AG20443 (cell line): ENCODE results near the gene TNP2.
A peak's percentile ranks its signal among the peaks of the same experiment; 100 is the strongest.
"Not testable (repeated sequence)": the region's sequence is repeated elsewhere in the genome, so short reads cannot be mapped to it uniquely, and the experiment has no call there.

ENCODE experiments used
- DNase-seq: peaks from one replicate; pipeline ENCODE4 v3.0.0; 2012; ENCODE audit warnings: low spot score, mixed read lengths

TNP2 gene

DNA sequence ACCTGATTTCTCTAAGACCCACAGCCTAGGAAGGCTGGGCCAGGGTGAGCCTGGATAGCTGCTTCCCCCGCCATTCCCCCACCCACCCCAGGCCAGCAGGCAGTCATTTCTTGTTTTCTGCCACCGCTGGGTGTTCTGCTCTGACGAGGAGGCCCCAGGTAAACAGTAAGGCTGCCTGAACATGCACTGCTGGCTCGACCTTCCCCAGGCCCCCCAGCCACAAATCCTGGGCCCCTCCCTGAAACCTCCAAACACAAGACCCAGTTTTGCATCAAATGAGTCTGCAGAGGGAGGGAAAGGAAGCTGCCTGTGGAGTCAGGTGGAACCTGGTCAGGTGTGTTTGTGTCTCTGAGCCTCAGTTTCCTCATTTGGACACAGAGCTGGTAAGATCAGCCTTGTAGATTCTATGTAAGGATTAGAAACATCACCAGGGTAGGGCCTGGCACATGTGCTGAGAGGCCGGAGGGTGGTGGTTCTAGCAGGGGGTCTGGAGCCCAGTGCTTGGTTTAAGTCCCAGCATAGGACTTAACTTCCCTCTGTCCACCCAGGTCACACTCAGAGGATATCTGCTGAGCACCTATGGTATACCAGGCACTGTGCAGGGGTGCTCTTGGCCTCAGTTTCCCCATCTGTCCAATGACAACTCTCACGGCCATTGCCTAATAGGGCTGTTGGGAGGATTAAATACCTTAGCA, 30.9 kb upstream of the TNP2 start:
- no peak for DNase-seq

DNA sequence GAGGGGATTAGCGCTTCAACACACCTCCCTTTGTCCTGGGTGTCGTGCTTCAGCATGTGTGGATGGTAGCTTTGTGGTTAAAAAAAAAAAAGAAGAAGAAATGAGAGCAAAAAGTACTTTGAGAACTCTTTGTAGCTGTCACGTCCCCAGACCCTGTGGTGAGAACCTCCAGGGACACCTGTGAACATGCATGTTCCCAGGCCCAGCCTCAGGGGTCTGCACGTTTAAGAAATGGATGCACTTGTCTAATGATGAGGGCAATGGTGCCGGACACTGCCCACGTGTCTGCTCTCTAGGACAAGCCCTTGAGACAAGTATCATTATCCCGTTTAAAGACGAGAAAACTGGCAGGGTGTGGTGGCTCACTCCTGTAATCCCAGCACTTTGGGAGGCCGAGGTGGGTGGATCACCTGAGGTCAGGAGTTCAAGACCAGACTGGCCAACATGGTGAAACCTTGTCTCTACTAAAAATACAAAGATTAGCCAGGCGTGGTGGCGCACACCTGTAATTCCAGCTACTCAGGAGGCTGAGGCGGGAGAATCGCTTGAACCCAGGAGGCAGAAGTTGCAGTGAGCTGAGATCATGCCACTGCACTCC, 29.9 kb upstream of the TNP2 start:
- not testable (repeated sequence) for DNase-seq

DNA sequence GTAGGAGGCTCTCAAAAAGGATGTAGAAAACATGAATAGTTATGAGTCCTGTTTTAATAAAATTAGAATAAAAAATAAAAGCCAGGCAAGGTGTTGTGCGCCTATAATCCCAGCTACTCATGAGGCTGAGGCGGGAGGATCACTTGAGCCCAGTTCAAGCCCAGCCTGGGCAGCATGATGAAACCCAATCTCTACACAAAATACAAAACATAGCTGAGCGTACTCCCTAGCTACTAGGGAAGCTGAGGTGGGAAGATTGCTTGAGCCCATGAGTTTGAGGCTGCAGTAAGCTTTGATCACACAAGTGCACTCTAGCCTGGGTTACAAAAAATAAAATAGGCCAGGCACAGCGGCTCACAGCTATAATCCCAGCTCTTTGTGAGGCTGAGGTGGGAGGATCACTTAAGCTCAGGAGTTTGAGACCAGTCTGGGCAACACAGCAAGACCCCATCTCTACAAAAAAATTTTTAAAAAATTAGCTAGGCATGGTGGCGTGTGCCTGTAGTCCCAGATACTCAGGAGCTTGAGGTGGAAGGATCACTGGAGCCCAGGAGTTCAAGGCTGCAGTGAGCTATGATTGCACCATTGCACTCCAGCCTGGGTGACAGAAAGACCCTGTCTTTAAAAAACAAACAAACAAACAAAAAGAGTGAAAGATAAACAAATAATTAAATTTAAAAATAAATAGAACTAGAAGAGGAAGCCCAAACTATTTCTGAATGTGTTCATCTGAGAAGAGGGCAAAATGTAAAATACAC, 29.2 kb upstream of the TNP2 start:
- DNase-seq: no peak

DNA sequence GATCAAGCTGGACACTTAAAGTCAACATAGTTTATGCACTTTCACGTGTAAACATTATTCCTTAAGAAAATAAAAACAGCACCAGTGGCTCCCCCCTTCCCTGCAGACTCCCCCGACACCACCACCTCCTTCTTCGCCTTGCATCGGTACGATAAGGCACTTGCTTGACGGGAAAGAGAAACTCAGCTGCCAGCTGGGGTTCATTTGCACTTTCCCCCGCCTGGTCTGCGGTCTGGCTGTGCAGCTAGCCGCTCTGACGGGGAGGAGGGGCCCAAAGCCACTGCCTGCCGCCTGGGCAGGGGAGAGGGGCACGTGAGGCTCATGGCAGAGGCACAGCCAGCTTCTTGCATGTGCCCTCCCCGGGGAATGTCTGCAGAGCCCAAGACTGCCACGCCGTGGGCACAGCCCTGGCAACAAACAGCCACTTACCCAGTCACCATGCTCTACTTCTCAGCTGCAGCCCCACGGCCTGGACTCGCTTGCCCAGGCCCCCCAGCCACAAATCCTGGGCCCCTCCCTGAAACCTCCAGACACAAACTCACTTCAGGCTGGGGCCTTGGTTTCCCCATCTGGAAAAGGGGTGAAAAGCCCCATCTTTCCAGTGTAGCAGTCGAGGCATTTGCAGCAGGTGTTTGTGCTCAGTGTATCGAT, 28.5 kb upstream of the TNP2 start:
- peak; percentile 79 for DNase-seq

DNA sequence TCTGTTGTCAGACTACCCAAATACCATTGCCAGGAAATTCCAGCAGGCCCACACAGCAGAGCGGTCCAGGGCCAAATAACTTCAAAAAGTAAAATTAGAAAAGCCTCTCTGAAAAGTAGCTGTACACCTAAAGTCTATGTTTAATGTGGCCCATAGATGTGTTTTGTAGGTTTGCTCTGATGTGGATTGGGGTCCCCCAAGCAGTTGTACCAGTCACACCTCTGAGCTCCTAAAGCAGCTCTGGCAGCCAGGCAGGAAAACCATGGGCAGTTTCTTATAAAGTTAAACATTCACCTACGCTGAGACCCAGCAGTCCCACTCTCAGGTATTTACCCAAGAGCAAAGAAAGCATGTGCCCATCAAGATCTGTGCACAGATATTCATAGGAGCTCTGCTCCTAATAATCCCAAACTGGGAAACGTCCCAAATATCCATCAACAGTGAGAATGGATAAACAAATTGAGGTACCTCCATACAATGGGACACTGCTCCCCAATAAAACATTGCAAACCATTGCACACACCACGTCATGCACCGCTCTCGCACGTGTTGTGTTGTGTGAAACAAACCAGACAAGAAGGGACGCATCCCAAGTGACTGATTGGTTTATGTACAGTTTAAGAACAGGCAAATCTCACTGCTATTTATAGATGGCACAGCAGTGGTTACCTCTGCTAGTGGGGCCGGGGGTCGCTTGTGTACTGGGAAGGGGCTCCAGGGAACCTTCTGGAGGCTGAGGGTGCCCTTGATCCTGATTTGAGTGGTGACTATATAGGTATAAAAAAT, 27.8 kb upstream of the TNP2 start:
- DNase-seq: no peak

DNA sequence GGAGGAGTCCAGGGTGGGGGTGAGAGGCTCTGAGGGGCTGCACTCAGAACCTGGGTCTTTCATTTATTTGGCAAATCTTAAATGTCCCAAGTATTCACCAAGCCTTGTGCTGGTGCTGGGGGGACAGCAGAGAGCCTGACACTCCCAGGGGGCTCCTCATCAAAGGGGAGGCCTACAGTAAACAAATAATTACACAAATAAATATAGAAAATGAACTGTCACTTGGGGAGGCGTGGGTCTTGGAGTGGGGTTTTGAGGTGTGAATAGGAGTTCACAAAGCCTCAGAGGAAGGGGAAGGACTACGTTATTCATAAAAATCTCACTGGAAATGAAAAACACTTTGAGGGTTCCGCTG, 27.2 kb upstream of the TNP2 start:
- no peak for DNase-seq

DNA sequence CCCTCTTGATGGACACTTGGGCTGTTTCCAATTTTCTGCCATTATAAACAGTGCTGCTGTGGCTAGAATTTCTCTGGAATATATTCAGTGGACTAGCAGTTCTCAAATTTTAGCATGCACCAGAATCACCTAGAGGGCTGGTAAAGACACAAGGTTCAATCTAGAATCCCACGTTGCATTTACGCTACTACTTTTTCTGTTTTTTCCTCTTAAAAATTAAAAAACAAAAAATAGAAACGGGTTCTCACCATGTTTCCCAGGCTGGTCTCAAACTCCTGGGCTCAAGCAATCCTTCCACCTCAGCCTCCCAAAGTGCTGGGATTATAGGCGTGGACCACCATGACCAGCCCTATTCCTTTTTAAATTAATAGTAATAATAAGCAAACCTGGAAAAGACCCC, 26.5 kb upstream of the TNP2 start:
- DNase-seq: no peak

DNA sequence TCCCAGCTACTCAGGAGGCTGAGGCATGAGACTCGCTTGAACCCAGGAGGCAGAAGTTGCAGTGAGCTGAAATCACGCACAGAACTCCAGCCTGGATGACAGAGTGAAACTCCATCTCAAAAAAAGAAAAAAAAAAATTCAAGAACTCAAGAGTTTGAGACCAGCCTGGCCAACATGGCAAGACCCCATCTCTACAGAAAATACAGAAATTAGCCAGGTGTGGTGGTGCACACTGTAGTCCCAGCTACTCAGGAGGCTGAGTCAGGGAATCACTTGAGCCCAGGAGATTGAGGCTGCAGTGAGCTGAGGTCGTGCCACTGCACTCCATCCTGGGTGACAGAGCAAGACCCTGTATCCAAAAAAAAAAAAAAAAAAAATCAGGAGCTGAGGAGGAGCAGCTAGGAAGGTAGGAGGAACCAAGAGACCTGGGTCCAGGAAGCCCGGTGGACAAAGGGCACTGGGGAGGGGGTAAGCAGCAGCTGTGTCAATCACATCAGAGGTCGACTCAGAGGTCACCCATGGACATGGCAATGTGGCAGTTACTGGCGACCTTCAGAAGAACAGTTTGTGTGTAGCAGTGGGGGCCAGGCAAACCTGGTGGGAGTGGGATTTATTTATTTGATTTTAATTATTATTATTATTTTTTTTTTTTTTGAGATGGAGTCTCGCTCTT, 23.1 kb upstream of the TNP2 start:
- no peak for DNase-seq

DNA sequence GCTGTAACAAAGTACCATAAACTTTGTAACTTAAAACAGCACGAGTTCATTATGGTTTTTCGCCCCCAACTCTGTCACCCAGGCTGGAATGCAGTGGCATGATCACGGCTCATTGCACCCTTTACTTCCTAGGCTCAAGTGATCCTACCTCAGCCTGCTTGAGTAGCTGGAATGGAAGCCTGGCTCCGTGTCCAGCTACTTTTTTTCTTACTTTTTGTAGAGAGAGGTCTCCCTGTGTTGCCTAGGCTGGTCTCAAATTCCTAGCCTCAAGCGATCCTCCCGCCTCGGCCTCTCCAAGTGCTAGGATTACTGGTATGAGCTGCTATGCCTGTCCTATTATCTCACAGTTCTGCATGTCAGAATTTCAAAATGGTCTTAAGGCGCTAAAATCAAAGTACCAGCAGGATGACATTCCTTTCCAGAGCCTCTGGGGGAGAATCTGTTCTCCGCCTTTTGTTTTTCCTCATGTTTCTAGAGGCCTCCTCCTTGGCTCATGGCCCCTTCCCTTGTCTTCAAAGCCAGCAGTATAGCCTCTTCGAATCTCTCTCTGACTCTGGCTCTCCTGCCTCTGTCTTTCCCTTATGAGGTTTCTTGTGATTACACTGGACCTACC, 22.1 kb upstream of the TNP2 start:
- DNase-seq: no peak

DNA sequence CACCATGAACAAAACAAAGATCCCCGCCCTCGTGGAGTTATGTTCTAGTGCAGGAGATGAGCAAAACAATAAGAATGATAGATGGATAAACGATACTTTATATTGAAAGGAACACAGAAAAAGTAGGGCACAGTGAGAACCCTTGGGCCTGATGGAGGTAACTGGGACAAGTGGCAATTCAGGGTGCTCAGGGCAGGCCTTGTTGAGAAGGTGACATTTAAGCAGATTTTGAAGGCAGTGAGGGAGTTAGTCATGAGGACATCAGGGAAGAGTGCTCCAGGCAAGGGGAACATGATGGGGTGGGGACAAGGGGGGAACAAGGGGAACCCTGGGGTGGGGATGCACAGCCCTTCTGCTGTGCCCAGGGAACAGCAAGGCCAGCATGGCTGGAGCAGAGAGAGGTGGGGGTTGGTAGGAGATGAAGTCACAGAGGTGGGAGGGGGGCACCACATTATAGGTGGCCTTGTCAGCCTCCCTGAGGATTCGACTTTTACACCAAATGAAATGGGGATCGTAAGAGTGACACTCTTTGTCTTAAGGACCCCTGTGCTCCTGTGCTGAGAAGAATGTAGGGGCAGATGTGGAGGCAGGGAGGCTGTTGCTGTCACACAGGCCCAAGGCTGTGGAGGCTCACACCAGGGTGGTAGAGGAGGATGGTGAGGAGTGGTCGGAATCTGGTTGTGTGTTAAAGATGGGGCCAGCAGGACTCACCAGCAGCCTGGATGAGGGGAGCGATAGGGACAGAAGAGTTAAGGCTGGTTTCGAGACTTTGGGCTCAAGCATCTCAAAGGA, 21.2 kb upstream of the TNP2 start:
- no peak for DNase-seq

DNA sequence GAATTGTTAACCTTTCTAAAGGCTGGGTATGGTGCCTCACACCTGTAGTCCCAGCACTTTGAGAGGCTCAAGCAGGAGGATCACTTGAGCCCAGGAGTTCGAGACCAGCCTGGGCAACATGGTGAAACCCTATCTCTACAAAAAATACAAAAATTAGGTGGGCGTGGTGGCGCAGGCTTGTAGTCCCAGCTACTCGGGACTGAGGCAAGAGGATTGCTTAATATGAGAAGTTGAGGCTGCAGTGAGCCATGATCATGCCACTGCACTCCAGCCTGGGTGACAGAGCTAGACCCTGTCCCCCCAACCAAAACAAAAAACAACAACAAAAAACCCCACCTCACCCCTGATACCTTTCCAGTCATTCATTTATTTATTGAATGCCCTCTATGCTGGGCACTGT, 20.6 kb upstream of the TNP2 start:
- DNase-seq: not testable (repeated sequence)

DNA sequence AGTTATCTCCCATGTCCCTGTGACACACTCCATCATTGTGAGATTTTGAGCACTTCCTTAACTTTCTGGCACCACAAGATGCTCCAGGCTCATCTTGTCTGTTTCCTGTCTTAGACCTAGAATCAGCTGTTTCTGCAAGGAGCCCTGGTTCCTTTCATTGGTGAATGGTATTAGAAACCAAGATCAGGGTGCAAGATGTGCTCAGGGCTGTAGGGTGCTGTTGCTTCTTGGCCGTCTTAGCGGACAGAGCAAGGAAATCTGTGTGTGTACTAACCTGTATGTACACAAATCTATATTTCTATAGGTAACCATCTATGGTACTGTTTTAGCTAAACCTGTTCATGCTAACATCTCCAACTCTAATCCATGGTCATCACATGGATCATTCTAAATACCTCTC, 20.1 kb upstream of the TNP2 start:
- DNase-seq: no peak

DNA sequence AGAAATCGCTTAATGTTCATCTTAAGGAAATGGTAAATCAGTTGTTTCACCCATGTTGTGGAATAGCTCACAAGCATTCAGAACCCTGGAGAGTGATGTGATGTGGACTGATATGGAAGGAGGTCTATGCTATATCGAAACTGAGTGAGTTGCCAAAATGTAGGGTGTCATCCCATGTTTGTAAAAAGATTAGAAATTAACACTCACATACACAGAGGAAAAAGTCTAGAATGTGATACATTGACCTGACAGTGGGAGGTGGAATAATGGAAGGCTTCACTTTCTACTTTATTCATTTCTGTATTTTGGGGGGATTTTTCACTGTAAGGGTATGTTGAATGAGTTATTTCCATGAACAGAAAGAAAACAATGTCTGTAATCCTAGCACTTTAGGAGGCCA, 16.7 kb upstream of the TNP2 start:
- DNase-seq: no peak

DNA sequence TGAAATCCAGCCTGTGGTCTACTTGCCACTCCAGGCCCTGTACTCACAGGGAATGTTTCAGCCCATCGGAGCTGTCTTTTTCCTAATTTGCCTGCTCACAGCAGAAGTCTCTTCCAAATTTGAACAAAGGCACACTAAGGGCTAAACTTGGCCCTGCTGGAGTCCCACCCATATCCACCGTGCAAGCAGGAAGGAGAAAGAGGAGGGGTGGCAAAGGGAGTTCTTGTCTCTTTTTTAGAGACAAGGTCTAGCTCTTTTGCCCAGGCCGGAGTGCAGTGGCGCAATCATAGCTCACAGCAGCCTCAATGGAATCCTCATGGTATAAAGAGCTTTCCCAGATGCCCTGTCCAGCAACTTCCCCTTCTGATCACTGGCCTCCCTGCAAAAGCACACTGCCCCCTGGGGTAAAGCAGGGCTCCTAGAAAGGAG, 14.7 kb upstream of the TNP2 start:
- no peak for DNase-seq

DNA sequence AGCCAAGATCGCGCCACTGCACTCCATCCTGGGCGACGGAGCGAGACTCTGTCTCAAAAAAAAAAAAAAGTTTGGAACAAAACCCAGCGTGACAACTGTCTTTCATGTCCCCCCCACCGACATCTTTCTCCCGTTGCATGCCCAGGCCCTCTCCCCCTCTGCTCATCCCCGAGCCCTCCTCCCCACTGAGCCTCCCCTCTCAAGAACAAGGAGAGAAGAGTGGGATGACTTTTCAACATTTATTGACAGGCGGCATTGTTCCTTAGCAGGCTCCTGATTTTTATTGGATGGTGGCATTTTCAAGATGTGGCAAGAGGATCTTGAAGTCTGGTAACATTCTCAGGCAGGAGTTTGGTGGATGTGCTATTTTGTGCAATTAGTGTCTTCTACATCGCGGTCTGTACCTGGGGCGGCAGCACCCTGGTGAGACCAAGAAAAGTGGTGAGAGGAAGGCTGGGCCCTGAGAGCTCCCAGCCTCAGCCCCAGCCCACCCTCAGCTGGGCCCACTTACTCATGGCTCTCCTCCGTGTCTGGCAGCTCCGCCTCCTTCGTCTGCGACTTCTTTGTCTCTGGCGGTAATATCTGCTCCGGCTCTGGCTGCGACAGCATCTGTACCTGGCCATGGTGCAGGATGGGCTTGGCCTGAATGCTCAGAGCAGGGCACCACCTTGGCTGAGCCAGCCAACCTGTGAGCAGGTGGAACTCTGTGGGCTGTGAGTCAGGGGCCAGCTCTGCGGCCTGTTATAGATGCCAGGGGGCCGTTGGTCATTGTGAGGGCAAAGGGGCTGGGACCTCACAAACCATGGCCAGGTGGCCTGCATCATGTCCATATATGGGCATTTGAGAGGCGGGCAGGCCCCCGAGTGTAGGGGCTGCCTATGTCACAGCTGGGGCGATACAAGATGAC, 11.7 kb upstream of the TNP2 start, which contains the start of gene PRM1:
PRM1 (minus strand) TSS at position 715 of the 907 bp plus-strand sequence; CDS start at position 623, 92 bp downstream.
- DNase-seq: no peak

DNA sequence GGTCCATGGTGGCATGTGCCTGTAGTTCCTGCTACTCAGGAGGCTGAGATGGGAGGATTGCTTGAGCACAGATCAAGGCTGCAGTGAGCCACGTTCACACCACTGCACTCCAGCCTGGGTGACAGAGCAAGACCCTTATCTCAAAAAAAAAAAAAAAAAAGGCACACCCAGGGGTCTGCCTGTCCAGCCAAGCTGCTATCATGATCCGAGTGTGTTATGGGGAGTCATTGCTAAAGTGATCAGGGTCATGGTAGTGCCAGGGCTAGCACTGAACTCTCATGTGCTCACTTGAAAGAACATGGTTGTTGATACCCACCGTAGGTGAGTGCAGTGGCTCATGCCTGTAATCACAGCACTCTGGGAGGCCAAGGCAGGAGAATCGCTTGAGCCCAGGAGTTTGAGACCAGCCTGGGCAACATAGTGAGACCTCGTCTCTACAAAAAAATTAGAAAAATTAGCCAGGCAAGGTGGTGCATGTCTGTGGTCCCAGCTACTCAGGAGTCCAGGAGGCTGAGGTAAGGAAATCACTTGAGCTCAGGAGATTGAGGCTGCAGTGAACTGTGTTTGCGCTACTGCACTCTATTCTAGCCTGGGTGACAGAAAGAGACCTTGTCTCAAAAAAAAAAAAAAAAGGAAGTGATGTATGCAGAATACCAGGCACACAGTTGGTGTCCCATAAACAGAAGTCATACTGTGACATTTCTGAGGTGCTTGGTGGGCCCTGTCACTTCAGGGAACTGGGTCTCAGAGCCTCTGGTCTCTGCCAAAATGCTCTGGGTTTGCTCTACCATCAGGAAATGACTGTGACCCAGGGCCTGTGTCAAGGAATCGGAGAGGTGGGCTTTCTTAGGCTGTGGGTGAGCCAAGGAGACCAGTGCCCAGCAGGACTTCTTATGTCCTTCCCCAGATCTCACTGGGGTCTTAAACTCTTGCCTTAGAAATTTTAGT, 9.8 kb upstream of the TNP2 start:
- DNase-seq: no peak

DNA sequence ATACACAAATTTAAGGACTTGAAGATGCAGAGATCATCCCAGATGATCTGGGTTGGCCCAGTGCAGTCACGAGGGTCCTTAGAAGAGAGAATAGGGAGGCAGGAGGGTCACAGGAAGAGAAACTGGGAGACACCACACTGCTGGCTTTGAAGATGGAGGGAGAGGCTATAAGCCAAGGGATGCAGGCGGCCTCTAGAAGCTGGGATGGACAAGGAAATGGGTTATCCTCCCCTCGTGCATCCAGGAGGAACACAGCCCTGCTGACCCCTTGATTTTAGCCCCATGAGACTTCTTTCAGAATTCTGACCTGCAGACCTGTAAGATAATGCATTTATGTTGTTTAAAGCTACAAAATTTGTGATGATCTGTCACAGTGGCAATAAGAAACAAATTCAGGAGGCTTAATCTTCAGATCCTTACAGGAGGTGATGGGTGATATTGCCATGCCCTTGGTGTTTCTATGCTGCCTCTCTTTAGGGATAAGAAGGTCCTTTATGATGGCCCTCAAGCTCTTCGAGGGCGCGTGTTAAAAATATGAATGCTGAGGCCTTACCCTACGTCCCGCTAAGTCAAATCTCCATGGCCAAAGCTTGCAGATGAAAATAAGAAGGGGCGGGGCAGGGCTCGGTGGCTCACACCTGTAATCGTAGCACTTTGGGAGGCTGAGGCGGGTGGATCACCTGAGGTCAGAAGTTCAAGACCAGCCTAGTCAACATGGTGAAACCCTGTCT, 8.6 kb upstream of the TNP2 start:
- DNase-seq: no peak
